Measurements from ENCODE around the gene HIRA. TPM values are rescaled to one million over a fixed set of nuclear protein-coding genes. Genes with fewer than 3 reads are reported as not detected.

Gene HIRA
- total and polyA plus RNA-seq, 9 of the 15 experiments (the other 6 are each of a cell fraction or from before 2014, with no cell fraction given) = 0.96 to 132 (median 58.4) TPM

DNA sequence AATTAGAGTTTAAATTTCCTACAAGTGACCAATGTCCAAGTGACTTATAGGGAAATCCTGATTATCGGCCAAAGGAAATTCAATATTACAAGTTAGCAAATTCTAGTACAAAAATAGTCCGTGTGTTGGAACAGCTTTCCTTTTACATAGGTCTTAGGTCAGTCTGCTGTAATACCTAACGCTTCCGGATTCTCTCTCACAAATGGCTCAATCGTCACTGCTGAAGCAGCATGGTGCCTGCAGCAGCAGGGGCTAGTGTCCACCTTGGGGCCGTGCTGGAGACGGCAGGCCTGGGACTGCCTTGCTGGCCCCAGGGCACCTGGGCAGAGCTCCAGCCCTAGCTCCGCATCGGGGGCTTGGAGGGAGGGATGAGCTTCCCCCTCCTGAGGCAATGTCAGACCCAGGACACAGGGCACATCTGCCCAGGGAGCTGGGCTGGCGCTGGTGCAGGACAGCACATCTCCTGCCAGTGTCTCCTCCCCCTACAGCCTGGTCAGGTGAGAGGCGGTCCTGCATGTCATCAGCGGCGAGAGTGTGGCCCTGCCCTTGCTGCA, 100.6 kb downstream of the HIRA start:
- ChIA-PET CTCF (ENCODE audit: low intra/inter-chr PET ratio) (interaction anchor here (0.5 kb wide), 1 partner anchor 33 kb away, joined by 4 read pairs; no protein-coding TSS in a partner anchor), POLR2A (interaction anchor here (0.5 to 1.5 kb wide), 7 partner anchors 10 to 603 kb away, joined by 3 to 6 read pairs (median 4); no protein-coding TSS in a partner anchor)
- no peak for FAIRE-seq
- peaks cover 12% of the 10 kb centered on the region for H3K9me3 ChIP-seq (replicated peaks; ENCODE audit: control insufficient read depth, insufficient read depth, low read depth, low read length)
- no peaks in the 10 kb centered on the region for H3K27me3 ChIP-seq (ENCODE audit: control insufficient read depth in 2 of 2, insufficient read depth in 2 of 2, low read length in 2 of 2)
- H3K27ac ChIP-seq (ENCODE audit: extremely low read depth, low read depth, low read length) = no peak overlapping the region
- no peaks in the 10 kb centered on the region for H3K9me1 ChIP-seq (ENCODE audit: control insufficient read depth, insufficient read depth, low read length)
- in situ Hi-C loops (cut with MboI) (no loop called here), intact Hi-C loops (cut with micrococcal nuclease) (no loop called here)
- no peaks in the 10 kb centered on the region for H3K79me2 ChIP-seq (ENCODE audit: control insufficient read depth, insufficient read depth, low read length)
- 95% methylated on average over 13 of the region's 13 CpGs for WGBS (ENCODE audit: insufficient coverage, low coverage, missing lambda C conversion rate)
- peak; percentile 15 for ATAC-seq
- H3K4me1 ChIP-seq (replicated peaks in 1 of 2; ENCODE audit: control insufficient read depth in 2 of 2, insufficient read depth in 2 of 2, low read length in 2 of 2) = no peaks in the 10 kb centered on the region
- H3K9ac ChIP-seq (ENCODE audit: insufficient read depth in 1 of 2, low read depth in 2 of 2, low read length in 2 of 2) = no peak overlapping the region; a peak in 1 of 4 replicates
- peaks cover 56% of the 10 kb centered on the region for H3K36me3 ChIP-seq (ENCODE audit: control insufficient read depth, insufficient read depth, low read length)
- no peak overlapping the region for H3K4me3 ChIP-seq
- TSS peak; percentile 37 for BruUV-seq (replicated peaks)
- no peak overlapping the region for H2AFZ ChIP-seq (ENCODE audit: low read depth, low read length)
- no peaks in the 10 kb centered on the region for H4K20me1 ChIP-seq (replicated peaks; ENCODE audit: control insufficient read depth, insufficient read depth, low read length)
- no peak overlapping the region for H3K4me2 ChIP-seq (ENCODE audit: insufficient read depth, low read length)
- peak in 1 of 4 experiments; percentile 45 for DNase-seq (ENCODE audit: extremely low read depth in 1 of 4, low spot score in 3 of 4)
- TF ChIP-seq RFX1 (IDR thresholded peaks at IDR 0.05) (no peak), RBM22 (IDR thresholded peaks at IDR 0.05; ENCODE audit: low read depth, low read length, poor library complexity, severe bottlenecking) (peak; percentile 80), SMARCA5 (IDR thresholded peaks at IDR 0.05) (no peak), ZNF3 (CRISPR knock-in tag; IDR thresholded peaks at IDR 0.05) (no peak), SUPT5H (IDR thresholded peaks at IDR 0.05) (peak; percentile 27; the same call in 1 of the 2 replicates), POLR2A (conservative IDR thresholded peaks at IDR 0.05) (0 out of 2 replicates have a peak, but pooled peaks have one; percentile 21), RBM14 (IDR thresholded peaks at IDR 0.05; ENCODE audit: borderline replicate concordance, insufficient read depth, low read depth, low read length) (no peak), POLR2G (IDR thresholded peaks at IDR 0.05; ENCODE audit: low read depth, low read length) (peak; percentile 61), POLR2AphosphoS5 (IDR thresholded peaks at IDR 0.05; ENCODE audit: control insufficient read depth, insufficient read depth, low read depth, low read length) (peak; percentile 34; the same call in 1 of the 2 replicates), SP2 (IDR thresholded peaks at IDR 0.05; ENCODE audit: extremely low read depth, low read depth, low read length, poor library complexity, severe bottlenecking) (peak; percentile 8), PRMT5 (CRISPR knock-in tag; IDR thresholded peaks at IDR 0.05) (no peak)
- TF ChIP-seq, protein P1, sequence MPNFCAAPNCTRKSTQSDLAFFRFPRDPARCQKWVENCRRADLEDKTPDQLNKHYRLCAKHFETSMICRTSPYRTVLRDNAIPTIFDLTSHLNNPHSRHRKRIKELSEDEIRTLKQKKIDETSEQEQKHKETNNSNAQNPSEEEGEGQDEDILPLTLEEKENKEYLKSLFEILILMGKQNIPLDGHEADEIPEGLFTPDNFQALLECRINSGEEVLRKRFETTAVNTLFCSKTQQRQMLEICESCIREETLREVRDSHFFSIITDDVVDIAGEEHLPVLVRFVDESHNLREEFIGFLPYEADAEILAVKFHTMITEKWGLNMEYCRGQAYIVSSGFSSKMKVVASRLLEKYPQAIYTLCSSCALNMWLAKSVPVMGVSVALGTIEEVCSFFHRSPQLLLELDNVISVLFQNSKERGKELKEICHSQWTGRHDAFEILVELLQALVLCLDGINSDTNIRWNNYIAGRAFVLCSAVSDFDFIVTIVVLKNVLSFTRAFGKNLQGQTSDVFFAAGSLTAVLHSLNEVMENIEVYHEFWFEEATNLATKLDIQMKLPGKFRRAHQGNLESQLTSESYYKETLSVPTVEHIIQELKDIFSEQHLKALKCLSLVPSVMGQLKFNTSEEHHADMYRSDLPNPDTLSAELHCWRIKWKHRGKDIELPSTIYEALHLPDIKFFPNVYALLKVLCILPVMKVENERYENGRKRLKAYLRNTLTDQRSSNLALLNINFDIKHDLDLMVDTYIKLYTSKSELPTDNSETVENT (CRISPR knock-in tag; IDR thresholded peaks at IDR 0.05) = 0 out of 2 replicates have a peak, but pooled peaks have one; percentile 40
- TF ChIP-seq, protein P2, sequence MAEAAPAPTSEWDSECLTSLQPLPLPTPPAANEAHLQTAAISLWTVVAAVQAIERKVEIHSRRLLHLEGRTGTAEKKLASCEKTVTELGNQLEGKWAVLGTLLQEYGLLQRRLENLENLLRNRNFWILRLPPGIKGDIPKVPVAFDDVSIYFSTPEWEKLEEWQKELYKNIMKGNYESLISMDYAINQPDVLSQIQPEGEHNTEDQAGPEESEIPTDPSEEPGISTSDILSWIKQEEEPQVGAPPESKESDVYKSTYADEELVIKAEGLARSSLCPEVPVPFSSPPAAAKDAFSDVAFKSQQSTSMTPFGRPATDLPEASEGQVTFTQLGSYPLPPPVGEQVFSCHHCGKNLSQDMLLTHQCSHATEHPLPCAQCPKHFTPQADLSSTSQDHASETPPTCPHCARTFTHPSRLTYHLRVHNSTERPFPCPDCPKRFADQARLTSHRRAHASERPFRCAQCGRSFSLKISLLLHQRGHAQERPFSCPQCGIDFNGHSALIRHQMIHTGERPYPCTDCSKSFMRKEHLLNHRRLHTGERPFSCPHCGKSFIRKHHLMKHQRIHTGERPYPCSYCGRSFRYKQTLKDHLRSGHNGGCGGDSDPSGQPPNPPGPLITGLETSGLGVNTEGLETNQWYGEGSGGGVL (CRISPR knock-in tag; IDR thresholded peaks at IDR 0.05) = no peak
- TF ChIP-seq, protein P3, sequence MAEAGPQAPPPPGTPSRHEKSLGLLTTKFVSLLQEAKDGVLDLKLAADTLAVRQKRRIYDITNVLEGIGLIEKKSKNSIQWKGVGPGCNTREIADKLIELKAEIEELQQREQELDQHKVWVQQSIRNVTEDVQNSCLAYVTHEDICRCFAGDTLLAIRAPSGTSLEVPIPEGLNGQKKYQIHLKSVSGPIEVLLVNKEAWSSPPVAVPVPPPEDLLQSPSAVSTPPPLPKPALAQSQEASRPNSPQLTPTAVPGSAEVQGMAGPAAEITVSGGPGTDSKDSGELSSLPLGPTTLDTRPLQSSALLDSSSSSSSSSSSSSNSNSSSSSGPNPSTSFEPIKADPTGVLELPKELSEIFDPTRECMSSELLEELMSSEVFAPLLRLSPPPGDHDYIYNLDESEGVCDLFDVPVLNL (CRISPR knock-in tag; IDR thresholded peaks at IDR 0.05; ENCODE audit: low read depth) = peak; percentile 43; the same call in 1 of the 2 replicates
- TF ChIP-seq, protein P4, sequence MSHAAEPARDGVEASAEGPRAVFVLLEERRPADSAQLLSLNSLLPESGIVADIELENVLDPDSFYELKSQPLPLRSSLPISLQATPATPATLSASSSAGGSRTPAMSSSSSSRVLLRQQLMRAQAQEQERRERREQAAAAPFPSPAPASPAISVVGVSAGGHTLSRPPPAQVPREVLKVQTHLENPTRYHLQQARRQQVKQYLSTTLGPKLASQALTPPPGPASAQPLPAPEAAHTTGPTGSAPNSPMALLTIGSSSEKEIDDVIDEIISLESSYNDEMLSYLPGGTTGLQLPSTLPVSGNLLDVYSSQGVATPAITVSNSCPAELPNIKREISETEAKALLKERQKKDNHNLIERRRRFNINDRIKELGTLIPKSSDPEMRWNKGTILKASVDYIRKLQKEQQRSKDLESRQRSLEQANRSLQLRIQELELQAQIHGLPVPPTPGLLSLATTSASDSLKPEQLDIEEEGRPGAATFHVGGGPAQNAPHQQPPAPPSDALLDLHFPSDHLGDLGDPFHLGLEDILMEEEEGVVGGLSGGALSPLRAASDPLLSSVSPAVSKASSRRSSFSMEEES (CRISPR knock-in tag; IDR thresholded peaks at IDR 0.05) = no peak
